AG09309 (cell line): ENCODE measurements around the gene LSM14A.
"Not testable (repeated sequence)": the region's sequence is repeated elsewhere in the genome, so short reads cannot be mapped to it uniquely, and the experiment has no call there.

Experiments
- DNase-seq: peaks from one replicate; pipeline ENCODE4 v3.0.0-alpha.2; 2010; ENCODE audit warnings: low read depth
- H3K4me3 ChIP-seq: 2 replicates; pipeline ENCODE4 v1.5.1; 2011; ENCODE audit warnings: mild to moderate bottlenecking, low read depth, low read length, moderate library complexity; ENCODE audit not compliant: control insufficient read depth
- CTCF ChIP-seq: IDR thresholded peaks from 2 replicates; pipeline ENCODE4 v1.5.1; 2011; ENCODE audit warnings: mild to moderate bottlenecking, low read depth, low read length, inconsistent platforms; ENCODE audit not compliant: insufficient read depth, control insufficient read depth; ENCODE audit errors: missing control alignments

Gene LSM14A

GRCh38 chr19:34191355-34191962 lies 19.2 kb downstream of the LSM14A start:
- no peak for DNase-seq
- no peak for TF ChIP-seq CTCF
- H3K4me3 ChIP-seq = no peak overlapping the region

- no peak for DNase-seq
- no peak for TF ChIP-seq CTCF
- no peak overlapping the region for H3K4me3 ChIP-seq
These were observed 21.1 kb downstream of the LSM14A start for GRCh38 chr19:34193439-34193838.

- TF ChIP-seq CTCF = no peak
- H3K4me3 ChIP-seq = no peak overlapping the region
- no peak for DNase-seq
These were observed 21.6 kb downstream of the LSM14A start for GRCh38 chr19:34193876-34194275.

GRCh38 chr19:34201133-34201532 lies 28.8 kb downstream of the LSM14A start:
- no peak for TF ChIP-seq CTCF
- DNase-seq = no peak

GRCh38 chr19:34205324-34205723 lies 33.0 kb downstream of the LSM14A start:
- DNase-seq, H3K4me3 ChIP-seq: not testable (repeated sequence)

More at GRCh38 chr19:34201133-34201532, 28.8 kb downstream of the LSM14A start:
- H3K4me3 ChIP-seq = no peak overlapping the region

GRCh38 chr19:34208291-34208884 lies 36.1 kb downstream of the LSM14A start:
- DNase-seq = no peak
- TF ChIP-seq CTCF = no peak
- H3K4me3 ChIP-seq = no peak overlapping the region

GRCh38 chr19:34209726-34210125 lies 37.4 kb downstream of the LSM14A start:
- no peak for TF ChIP-seq CTCF
- no peak overlapping the region for H3K4me3 ChIP-seq
- no peak for DNase-seq
